Loucy (cell line): Measurements from ENCODE around the gene RPRD2.

Experiments
- H2AFZ ChIP-seq: fragments of 200-600 bp; sonication (generic); 2 replicates; pipeline ENCODE4 v1.6.0; 2016; ENCODE audit warnings: antibody characterized with exemption, mild to moderate bottlenecking, low read length, moderate library complexity
- H3F3A ChIP-seq: fragments of 200-600 bp; 2 replicates; pipeline ENCODE4 v1.6.0; 2016; ENCODE audit warnings: antibody characterized with exemption, low read depth, mild to moderate bottlenecking
- H3K27me3 ChIP-seq: fragments of 200-600 bp; sonication (generic); 2 replicates; pipeline ENCODE4 v1.6.1; 2014; ENCODE audit warnings: low read length, mild to moderate bottlenecking; ENCODE audit not compliant: insufficient read depth, poor library complexity, severe bottlenecking
- H3K36me3 ChIP-seq: fragments of 200-600 bp; sonication (generic); 2 replicates; pipeline ENCODE4 v1.6.1; 2016; ENCODE audit warnings: low read length; ENCODE audit not compliant: insufficient read depth
- H3K4me1 ChIP-seq: fragments of 200-600 bp; sonication (generic); 2 replicates; pipeline ENCODE4 v1.5.1; 2014; ENCODE audit warnings: low read length, mild to moderate bottlenecking; ENCODE audit not compliant: insufficient read depth, poor library complexity, severe bottlenecking
- H3K4me2 ChIP-seq: fragments of 200-600 bp; sonication (generic); 2 replicates; pipeline ENCODE4 v1.6.0; 2014; ENCODE audit warnings: antibody characterized with exemption, low read length, low read depth, mild to moderate bottlenecking; ENCODE audit not compliant: poor library complexity, severe bottlenecking
- H3K4me3 ChIP-seq: fragments of 200-600 bp; sonication (generic); 2 replicates; pipeline ENCODE4 v1.5.1; 2014; ENCODE audit warnings: low read length, mild to moderate bottlenecking, mixed read lengths; ENCODE audit not compliant: poor library complexity, severe bottlenecking
- H3K79me2 ChIP-seq: fragments of 200-600 bp; sonication (generic); 2 replicates; pipeline ENCODE4 v1.6.1; 2014; ENCODE audit warnings: low read length; ENCODE audit not compliant: insufficient read depth
- H3K9ac ChIP-seq: fragments of 200-600 bp; sonication (generic); 2 replicates; pipeline ENCODE4 v1.6.0; 2014; ENCODE audit warnings: mild to moderate bottlenecking, low read depth, low read length, moderate library complexity; ENCODE audit not compliant: poor library complexity, severe bottlenecking
- H3K9me2 ChIP-seq: fragments of 200-600 bp; sonication (generic); replicated peaks from 2 replicates; pipeline ENCODE4 v1.6.1; 2016; ENCODE audit warnings: low read depth, low read length, mixed read lengths
- H3K9me3 ChIP-seq: fragments of 200-600 bp; sonication (generic); 2 replicates; pipeline ENCODE4 v1.6.1; 2014; ENCODE audit warnings: mild to moderate bottlenecking, antibody characterized with exemption, low read length, low read depth; ENCODE audit not compliant: insufficient read depth
- H4K20me1 ChIP-seq: fragments of 200-600 bp; sonication (generic); 2 replicates; pipeline ENCODE4 v1.6.0; 2014; ENCODE audit warnings: antibody characterized with exemption, low read length, mild to moderate bottlenecking; ENCODE audit not compliant: insufficient read depth, poor library complexity, severe bottlenecking
- CTCF ChIP-seq: fragments of 200-600 bp; sonication (generic); conservative IDR thresholded peaks from 2 replicates; pipeline ENCODE4 v1.5.1; 2014; ENCODE audit warnings: mild to moderate bottlenecking, antibody characterized with exemption, low read length
- EZH2phosphoT487 ChIP-seq: fragments of 200-600 bp; IDR thresholded peaks from 2 replicates; pipeline ENCODE4 v1.6.1; 2018; ENCODE audit warnings: antibody characterized with exemption, mild to moderate bottlenecking, moderate library complexity, borderline replicate concordance

RPRD2 gene

GRCh38 chr1:150476754-150477153 is 112.8 kb downstream of the RPRD2 start:
- Histone ChIP-seq H3K9me3 (no peaks in the 10 kb centered on the region), H3K4me2 (no peak overlapping the region), H3K4me1 (no peaks in the 10 kb centered on the region), H3K36me3 (peaks cover 24% of the 10 kb centered on the region; the same call in 1 of the 2 replicates), H4K20me1 (no peaks in the 10 kb centered on the region), H2AFZ (no peak overlapping the region), H3K9me2 (no peaks in the 10 kb centered on the region), H3K27me3 (no peaks in the 10 kb centered on the region), H3K4me3 (no peak overlapping the region), H3K79me2 (no peaks in the 10 kb centered on the region), H3K9ac (no peak overlapping the region), H3F3A (no peaks in the 10 kb centered on the region; the same call in 1 of the 2 replicates)
- TF ChIP-seq EZH2phosphoT487 = no peak
- no peak for TF ChIP-seq CTCF

- no peak overlapping the region for H3K9ac ChIP-seq
- H3K27me3 ChIP-seq = no peaks in the 10 kb centered on the region
- no peak for TF ChIP-seq CTCF
- TF ChIP-seq EZH2phosphoT487 = no peak
- peaks cover 19% of the 10 kb centered on the region; the same call in 1 of the 2 replicates for H3K36me3 ChIP-seq
- no peak overlapping the region for H2AFZ ChIP-seq
- no peaks in the 10 kb centered on the region for H3K9me2 ChIP-seq
- no peak overlapping the region for H3K4me2 ChIP-seq
- no peak overlapping the region for H3K4me3 ChIP-seq
- H3K79me2 ChIP-seq = no peaks in the 10 kb centered on the region
- H4K20me1 ChIP-seq = no peaks in the 10 kb centered on the region
- no peaks in the 10 kb centered on the region for H3K4me1 ChIP-seq
- no peaks in the 10 kb centered on the region; the same call in 1 of the 2 replicates for H3F3A ChIP-seq
- H3K9me3 ChIP-seq = no peaks in the 10 kb centered on the region
Observed at GRCh38 chr1:150477320-150477719, 113.4 kb downstream of the RPRD2 start.

DNA sequence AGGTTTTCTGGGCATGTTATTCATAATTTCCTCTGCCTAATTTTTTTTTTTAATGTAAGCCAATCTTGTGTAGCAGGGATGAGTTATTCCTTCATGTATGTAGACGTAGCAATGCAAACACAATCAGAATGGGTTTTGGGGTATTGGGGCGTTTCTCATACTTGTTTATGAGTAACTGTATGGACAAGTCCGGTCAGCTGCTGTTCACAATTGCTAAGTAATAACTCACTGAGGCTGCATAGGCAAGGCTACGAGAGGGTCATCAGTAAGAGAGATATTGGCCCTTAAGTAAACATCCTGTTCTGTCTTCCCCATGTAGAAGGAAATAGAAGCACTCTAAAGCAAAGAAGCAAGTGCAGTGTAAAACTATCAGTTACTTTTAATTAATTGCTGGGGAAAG is 113.8 kb downstream of the RPRD2 start:
- Histone ChIP-seq H3K36me3 (peaks cover 15% of the 10 kb centered on the region; the same call in 1 of the 2 replicates), H3K4me1 (no peaks in the 10 kb centered on the region), H3K9me2 (no peaks in the 10 kb centered on the region), H3K79me2 (no peaks in the 10 kb centered on the region), H2AFZ (no peak overlapping the region), H3K9ac (no peak overlapping the region), H4K20me1 (no peaks in the 10 kb centered on the region), H3K27me3 (no peaks in the 10 kb centered on the region), H3K4me2 (no peak overlapping the region), H3F3A (no peaks in the 10 kb centered on the region; the same call in 1 of the 2 replicates), H3K4me3 (no peak overlapping the region), H3K9me3 (no peaks in the 10 kb centered on the region)
- TF ChIP-seq CTCF (no peak), EZH2phosphoT487 (no peak)
